HepG2 (cell line): ENCODE results near the gene SPECC1L. TPM values are rescaled to one million over a fixed set of nuclear protein-coding genes. Genes with fewer than 3 reads are reported as not detected.
A peak's percentile ranks its signal among the peaks of the same experiment; 100 is the strongest.
"Not testable (repeated sequence)": the region's sequence is repeated elsewhere in the genome, so short reads cannot be mapped to it uniquely, and the experiment has no call there.

Experiments used
- ATAC-seq: fragments of 200-7000 bp; cut with Tn5 transposase; 3 replicates; pipeline ENCODE4 v1.9.1; 2020; ENCODE audit warnings: mild to moderate bottlenecking, moderate library complexity
- BruUV-seq: library from RNA; stranded (reverse); fragments of 400-500 nt; replicated peaks from 2 replicates; lab custom pipeline; 2021; lab: Mats Ljungman, UMichigan
- CTCF ChIA-PET: fragments of 300-600 bp; formaldehyde crosslinking; extraction: SDS; loops from one replicate; lab custom pipeline; 2021; ENCODE audit warnings: low total read pairs, inconsistent platforms, low intra/inter-chr PET ratio; lab: Yijun Ruan, JAX
- POLR2A ChIA-PET: fragments of 350-600 bp; sonication (Branson Sonifier 250); formaldehyde crosslinking; loops from one replicate; lab custom pipeline; 2020; ENCODE audit warnings: antibody characterized with exemption, inconsistent platforms; lab: Yijun Ruan, JAX
- DNase-seq: peaks from one replicate; pipeline ENCODE4 v3.0.0-alpha.2; 2015; ENCODE audit warnings: low spot score
- FAIRE-seq: peaks from 3 replicates; lab custom pipeline; 2011; peaks lifted over from hg19 to GRCh38; lab: Jason Lieb, UNC
- H2AFZ ChIP-seq: one replicate; pipeline ENCODE4 v1.6.1; 2011; ENCODE audit warnings: low read length, inconsistent platforms
- H3K27ac ChIP-seq: fragments of 300-600 bp; 3 replicates; pipeline ENCODE4 v1.8.0; 2011; ENCODE audit warnings: mixed run types, mild to moderate bottlenecking, mixed read lengths, low read length, inconsistent platforms; ENCODE audit not compliant: insufficient read depth; ENCODE audit errors: extremely low read length
- H3K27me3 ChIP-seq, 2 experiments: fragments of 200-600 bp in 1 of 2; 2 replicates in 1 of 2; 3 replicates in 1 of 2; pipeline versions ENCODE4 v1.6.0 to v1.8.0; 2011; ENCODE audit warnings: low read length in 2 of 2, mild to moderate bottlenecking in 2 of 2, moderate library complexity in 2 of 2, inconsistent platforms in 1 of 2; ENCODE audit not compliant: insufficient read depth in 2 of 2, control insufficient read depth in 1 of 2
- H3K36me3 ChIP-seq, 2 experiments: fragments of 200-600 bp in 1 of 2; replicated peaks in 1 of 2; 2 replicates in 1 of 2; 3 replicates in 1 of 2; pipeline versions ENCODE4 v1.5.1 to v1.8.0; 2011; ENCODE audit warnings: low read length in 2 of 2, inconsistent platforms in 1 of 2; ENCODE audit not compliant: insufficient read depth in 2 of 2, control insufficient read depth in 1 of 2
- H3K4me1 ChIP-seq: 2 replicates; pipeline ENCODE4 v1.5.1; 2012; ENCODE audit warnings: low read length, inconsistent platforms; ENCODE audit not compliant: insufficient read depth
- H3K4me2 ChIP-seq: 2 replicates; pipeline ENCODE4 v1.6.0; 2011; ENCODE audit warnings: low read depth, low read length, inconsistent platforms
- H3K4me3 ChIP-seq, 3 experiments: fragments of 200-600 bp in 1 of 3; sonication (generic), shearing (Covaris generic) in 1 of 3; replicated peaks in 1 of 3; 2 replicates each; pipeline ENCODE4 v1.5.1; 2011 to 2016; ENCODE audit warnings: low read length in 3 of 3, inconsistent platforms in 2 of 3, low read depth in 2 of 3, mild to moderate bottlenecking in 2 of 3, control low read depth in 1 of 3, mixed read lengths in 1 of 3; ENCODE audit not compliant: insufficient read depth in 1 of 3
- H3K79me2 ChIP-seq: one replicate; pipeline ENCODE4 v1.6.1; 2011; ENCODE audit warnings: low read length, inconsistent platforms; ENCODE audit not compliant: insufficient read depth
- H3K9ac ChIP-seq: 2 replicates; pipeline ENCODE4 v1.6.0; 2011; ENCODE audit warnings: mild to moderate bottlenecking, low read depth, low read length, inconsistent platforms; ENCODE audit not compliant: insufficient read depth
- H3K9me3 ChIP-seq: 2 replicates; pipeline ENCODE4 v1.5.1; 2012; ENCODE audit warnings: mild to moderate bottlenecking, low read length
- H4K20me1 ChIP-seq: 2 replicates; pipeline ENCODE4 v1.6.0; 2011; ENCODE audit warnings: inconsistent platforms, mild to moderate bottlenecking, low read length, moderate library complexity; ENCODE audit not compliant: insufficient read depth
- CEBPB ChIP-seq: IDR thresholded peaks from 2 replicates; pipeline ENCODE4 v1.6.1; 2011; ENCODE audit warnings: low read depth, low read length, improper control_type of control experiment, borderline replicate concordance
- CEBPG ChIP-seq: IDR thresholded peaks from 2 replicates; pipeline ENCODE4 v1.6.1; 2016
- CTCF ChIP-seq: sonication (generic); formaldehyde crosslinking; IDR thresholded peaks from 2 replicates; pipeline ENCODE4 v1.5.0; 2020; ENCODE audit warnings: mild to moderate bottlenecking, missing genetic modification reagents, moderate library complexity
- GATAD2A ChIP-seq: IDR thresholded peaks from 2 replicates; pipeline ENCODE4 v1.6.1; 2016
- HIC2 ChIP-seq: sonication (generic); formaldehyde crosslinking; IDR thresholded peaks from 2 replicates; pipeline ENCODE4 v1.9.0; 2022; ENCODE audit warnings: low read depth, missing genetic modification reagents
- HNF4A ChIP-seq: sonication (generic); formaldehyde crosslinking; IDR thresholded peaks from 2 replicates; pipeline ENCODE4 v1.4.0; 2020; ENCODE audit warnings: missing genetic modification reagents
- PATZ1 ChIP-seq: sonication (generic); formaldehyde crosslinking; IDR thresholded peaks from 2 replicates; pipeline ENCODE4 v1.4.0; 2020; ENCODE audit warnings: missing genetic modification reagents
- TFAP4 ChIP-seq: sonication (generic); IDR thresholded peaks from 2 replicates; pipeline ENCODE4 v1.6.1; 2016; ENCODE audit warnings: low read depth, borderline replicate concordance
- THRA ChIP-seq: sonication (generic); formaldehyde crosslinking; IDR thresholded peaks from 2 replicates; pipeline ENCODE4 v1.4.0; 2020; ENCODE audit warnings: missing genetic modification reagents, borderline replicate concordance
- UBTF ChIP-seq: sonication (generic); formaldehyde crosslinking; IDR thresholded peaks from 2 replicates; pipeline ENCODE4 v1.4.0; 2020; ENCODE audit warnings: mild to moderate bottlenecking, missing genetic modification reagents
- ZBTB7B ChIP-seq: sonication (generic); formaldehyde crosslinking; IDR thresholded peaks from 2 replicates; pipeline ENCODE4 v1.4.0; 2020; ENCODE audit warnings: missing genetic modification reagents
- ZNF652 ChIP-seq: IDR thresholded peaks from 2 replicates; pipeline ENCODE4 v1.6.1; 2016; ENCODE audit warnings: low read depth, borderline replicate concordance
- WGBS: methylation state at CpG from one replicate; pipeline ENCODE4 v1.1.6; 2017; ENCODE audit warnings: low lambda C conversion rate; 5-methylcytosine and 5-hydroxymethylcytosine counted together
- in situ Hi-C: cut with HindIII; loops from 2 replicates; pipeline ENCODE4 v1.10.0; 2017; ENCODE audit warnings: low pct_unique_long_range_greater_than_20kb; ENCODE audit not compliant: extremely low pct_ligation_motif_present
- intact Hi-C: fragments of 100-400 bp; cut with micrococcal nuclease; formaldehyde crosslinking; loops from one replicate; pipeline ENCODE4 v1.10.0; 2022; ENCODE audit not compliant: unreplicated experiment
- polyA plus RNA-seq, 8 experiments: library from polyadenylated mRNA; depleted of rRNA in 3 of 8; stranded (reverse) in 7 of 8; unstranded in 1 of 8; fragments of >200 nt; fragmentation: Illumina TruSeq in 4 of 8; extraction: Trizol in 4 of 8; gene quantifications; 2 replicates each; pipeline versions ENCODE4 v1.2.1 to v1.2.3, GENCODE V29; 2011 to 2016; ENCODE audit warnings: low read depth in 4 of 8, missing spikeins in 1 of 8, mixed read lengths in 1 of 8; ENCODE audit not compliant: insufficient read depth in 1 of 8
- total RNA-seq, 5 experiments: library from RNA; depleted of rRNA; stranded (reverse); fragments of >200 nt; fragmentation: Illumina TruSeq; extraction: Trizol; gene quantifications; 2 replicates each; pipeline ENCODE4 v1.2.3, GENCODE V29; 2016; ENCODE audit warnings: low read depth in 1 of 5

The SPECC1L gene
- total and polyA plus RNA-seq, 2 of the 13 experiments (the other 11 are each of a cell fraction or from before 2014, with no cell fraction given): 14.1 to 30.3 TPM

- in situ Hi-C loops: loop anchor here (5.0 kb wide), 1 partner anchor 58 kb away; no protein-coding TSS in a partner anchor
- peak; percentile 55 for DNase-seq
- peak; percentile 45 for ATAC-seq
- peaks cover 56% of the 10 kb centered on the region for H3K4me1 ChIP-seq
- POLR2A ChIA-PET, CTCF ChIA-PET, H3K27me3 ChIP-seq, H3K79me2 ChIP-seq, H4K20me1 ChIP-seq, H3K27ac ChIP-seq, H2AFZ ChIP-seq, BruUV-seq, H3K36me3 ChIP-seq, H3K9me3 ChIP-seq: not testable (repeated sequence)
- FAIRE-seq: peak; percentile 52
- peak within 1 kb of the TSS; percentile 65 for H3K4me2 ChIP-seq
- WGBS: 0% methylated on average over 2 of the region's 12 CpGs
- H3K4me3 ChIP-seq: peak within 1 kb of the TSS in 2 of 3 experiments; percentile 49 to 68; a peak in 4 of 6 replicates
- intact Hi-C loops: loop anchor here (10.0 kb wide), 1 partner anchor 290 kb away; no protein-coding TSS in a partner anchor
- 0 out of 2 replicates have a peak within 1 kb of the TSS, but pooled peaks have one; percentile 14 for H3K9ac ChIP-seq
- 0 out of 2 replicates have a peak, but pooled peaks have one; percentile 6 for TF ChIP-seq THRA (CRISPR knock-in tag)
- 0 out of 2 replicates have a peak, but pooled peaks have one; percentile 17 for TF ChIP-seq HIC2 (CRISPR knock-in tag)
- TF ChIP-seq PATZ1 (CRISPR knock-in tag): 0 out of 2 replicates have a peak, but pooled peaks have one; percentile 13
- TF ChIP-seq CEBPG (CRISPR knock-in tag): peak; percentile 72
- peak; percentile 21; the same call in 1 of the 2 replicates for TF ChIP-seq CEBPB
- TF ChIP-seq CTCF: peak; percentile 49
- TF ChIP-seq ZNF652 (CRISPR knock-in tag): peak; percentile 92
- peak; percentile 82 for TF ChIP-seq TFAP4
- 0 out of 2 replicates have a peak, but pooled peaks have one; percentile 26 for TF ChIP-seq ZBTB7B (CRISPR knock-in tag)
- TF ChIP-seq HNF4A (CRISPR knock-in tag): peak; percentile 50
- TF ChIP-seq GATAD2A: peak; percentile 42; the same call in 1 of the 2 replicates
- 0 out of 2 replicates have a peak, but pooled peaks have one; percentile 25 for TF ChIP-seq UBTF (CRISPR knock-in tag)
These were observed 25.6 kb upstream of the SPECC1L start, which contains the start of gene GGT5 for GRCh38 chr22:24245030-24245431. Gene GGT5, minus strand, starts transcription at chr22:24245082. Its CDS starts 357 bp downstream, at chr22:24244725.
